ENCODE results near the gene PLEKHA8. TPM values are rescaled to one million over a fixed set of nuclear protein-coding genes. Genes with fewer than 3 reads are reported as not detected.

PLEKHA8 gene
- total RNA-seq, 6 experiments from 2014 or later = 9.1 to 10.1 (median 9.6) TPM

DNA sequence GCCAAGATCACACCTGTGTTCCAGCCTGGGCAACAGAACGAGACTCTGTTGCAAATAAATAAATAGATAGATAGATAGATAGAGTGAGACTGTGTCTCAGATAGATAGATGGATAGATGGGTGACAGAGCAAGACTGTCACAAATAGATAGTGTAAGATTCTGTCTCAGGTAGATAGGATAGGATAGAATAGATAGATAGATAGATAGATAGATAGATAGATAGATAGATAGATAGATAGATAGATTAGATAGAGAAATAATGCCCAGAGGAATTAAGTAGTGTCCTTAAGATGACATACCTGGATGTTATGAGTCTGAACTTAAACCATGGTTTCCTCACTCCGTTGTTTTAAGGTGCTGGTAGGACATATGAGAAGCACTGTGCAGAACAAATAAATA is 8.0 kb downstream of the PLEKHA8 start:
- Mint-ChIP-seq H3K27ac (no peak overlapping the region), H3K4me3 (no peak overlapping the region), H3K9me3 (no peaks in the 10 kb centered on the region), H3K27me3 (ENCODE audit: insufficient read depth) (no peaks in the 10 kb centered on the region), H3K36me3 (ENCODE audit: low read depth) (no peaks in the 10 kb centered on the region), H3K4me1 (ENCODE audit: low read depth) (peaks cover 30% of the 10 kb centered on the region)
- no peak for TF ChIP-seq CTCF (IDR thresholded peaks at IDR 0.05)
- DNase-seq = no peak

DNA sequence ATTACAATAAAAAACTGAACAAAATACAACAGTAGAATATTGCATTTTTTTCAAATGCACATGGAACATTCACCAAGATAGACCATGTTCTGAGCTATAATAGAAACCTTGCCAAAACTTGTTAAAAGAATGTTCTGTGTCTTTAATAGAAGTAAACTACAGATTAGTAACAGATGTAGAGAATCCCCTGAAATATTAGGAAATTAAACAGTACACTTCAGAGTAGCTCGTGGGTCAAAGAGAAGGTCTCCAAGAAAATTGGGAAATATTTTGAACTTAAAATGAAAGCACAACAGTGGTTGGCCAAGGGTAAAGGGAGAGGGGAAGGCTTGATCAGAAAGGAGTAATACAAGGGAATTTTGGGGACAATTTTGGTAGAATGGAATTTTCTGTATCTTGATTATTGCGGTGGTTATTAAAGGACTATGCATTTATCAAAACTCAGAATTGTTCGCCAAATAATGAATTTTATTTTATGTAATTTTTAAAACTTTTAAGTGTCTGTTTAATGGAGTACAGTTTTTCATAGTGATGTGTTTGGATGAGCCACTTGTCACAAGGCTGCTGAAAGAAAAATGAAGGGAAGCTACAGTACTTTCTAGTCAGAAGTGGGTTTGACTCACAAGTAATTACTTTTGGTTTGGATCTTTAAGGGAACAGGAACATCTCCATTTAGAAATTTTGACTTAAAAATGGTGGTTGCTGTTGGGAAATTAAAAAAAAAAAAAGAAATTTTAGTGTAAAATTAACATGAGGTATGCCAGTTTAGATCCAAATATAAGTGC is 10.2 kb downstream of the PLEKHA8 start:
- H3K36me3 Mint-ChIP-seq (ENCODE audit: low read depth) = 0 out of 2 replicates have a peak, but pooled peaks cover 8% of the 10 kb centered on the region
- no peak overlapping the region for H3K4me3 Mint-ChIP-seq
- no peaks in the 10 kb centered on the region for H3K27me3 Mint-ChIP-seq (ENCODE audit: insufficient read depth)
- no peaks in the 10 kb centered on the region for H3K9me3 Mint-ChIP-seq
- no peak for TF ChIP-seq CTCF (IDR thresholded peaks at IDR 0.05)
- H3K4me1 Mint-ChIP-seq (ENCODE audit: low read depth) = peaks cover 39% of the 10 kb centered on the region
- no peak for DNase-seq
- H3K27ac Mint-ChIP-seq = peak overlapping the region; percentile 3; the same call in 1 of the 2 replicates

- DNase-seq = no peak
- no peak overlapping the region for H3K4me3 Mint-ChIP-seq
- H3K27ac Mint-ChIP-seq = no peak overlapping the region
- no peak for TF ChIP-seq CTCF (IDR thresholded peaks at IDR 0.05)
- H3K27me3 Mint-ChIP-seq (ENCODE audit: insufficient read depth) = no peaks in the 10 kb centered on the region; the same call in 1 of the 2 replicates
- H3K36me3 Mint-ChIP-seq (ENCODE audit: low read depth) = peaks cover 17% of the 10 kb centered on the region; the same call in 1 of the 2 replicates
- peaks cover 39% of the 10 kb centered on the region for H3K4me1 Mint-ChIP-seq (ENCODE audit: low read depth)
- H3K9me3 Mint-ChIP-seq = no peaks in the 10 kb centered on the region
These were observed 12.7 kb downstream of the PLEKHA8 start for GRCh38 chr7:30040938-30041337.

DNA sequence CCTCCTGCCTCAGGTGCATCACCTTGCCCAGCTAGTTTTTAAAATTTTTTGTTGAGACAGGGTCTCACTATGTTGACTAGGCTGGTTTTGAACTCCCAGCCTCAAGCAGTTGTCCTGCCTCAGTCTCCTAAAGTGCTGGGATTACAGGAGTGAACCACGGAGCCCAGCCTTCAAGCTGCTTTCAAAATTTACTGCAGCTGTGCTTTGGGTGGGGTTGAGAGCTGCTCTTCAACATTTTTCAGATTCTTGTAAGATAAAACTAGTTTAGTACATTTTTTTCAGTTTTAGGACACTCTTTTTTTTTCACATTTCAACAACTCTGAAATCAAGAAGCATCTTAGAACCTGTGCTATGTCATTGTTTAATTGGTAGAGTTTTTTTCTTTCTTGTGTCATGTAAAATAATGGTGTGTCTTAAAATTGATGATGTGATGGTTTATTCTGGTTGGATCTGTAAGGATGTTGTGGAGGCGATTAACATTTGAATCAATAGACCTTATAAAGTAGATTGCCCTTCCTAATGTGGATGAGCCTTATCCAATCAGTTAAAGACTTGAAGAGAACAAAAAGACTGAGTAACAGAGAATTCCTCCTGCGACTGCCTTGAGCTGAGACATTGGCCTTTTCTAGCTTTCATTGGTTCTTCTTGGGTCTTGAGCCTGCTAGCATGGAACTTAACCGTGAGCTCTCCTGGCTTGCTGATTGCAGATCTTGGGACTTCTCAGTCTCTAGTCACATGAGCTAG is 13.5 kb downstream of the PLEKHA8 start:
- DNase-seq = no peak
- Mint-ChIP-seq H3K36me3 (ENCODE audit: low read depth) (peaks cover 24% of the 10 kb centered on the region), H3K4me1 (ENCODE audit: low read depth) (peaks cover 39% of the 10 kb centered on the region), H3K9me3 (no peaks in the 10 kb centered on the region), H3K27ac (no peak overlapping the region), H3K27me3 (ENCODE audit: insufficient read depth) (no peaks in the 10 kb centered on the region; the same call in 1 of the 2 replicates), H3K4me3 (no peak overlapping the region)
- TF ChIP-seq CTCF (IDR thresholded peaks at IDR 0.05) = no peak

GRCh38 chr7:30046127-30046770 is 18.0 kb downstream of the PLEKHA8 start:
- Mint-ChIP-seq H3K36me3 (ENCODE audit: low read depth) (peaks cover 43% of the 10 kb centered on the region), H3K27ac (no peak overlapping the region), H3K4me3 (no peak overlapping the region), H3K4me1 (ENCODE audit: low read depth) (peaks cover 24% of the 10 kb centered on the region), H3K27me3 (ENCODE audit: insufficient read depth) (no peaks in the 10 kb centered on the region; the same call in 1 of the 2 replicates), H3K9me3 (no peaks in the 10 kb centered on the region)
- no peak for TF ChIP-seq CTCF (IDR thresholded peaks at IDR 0.05)
- no peak for DNase-seq

Measured in HFFc6 (cell line).